Endothelial cell of umbilical vein (primary cell): ENCODE results near the gene LRRC59. TPM values are rescaled to one million over a fixed set of nuclear protein-coding genes. Genes with fewer than 3 reads are reported as not detected.

Experiments used
- BruUV-seq: library from RNA; stranded (reverse); fragments of 400-500 nt; replicated peaks from 2 replicates; lab custom pipeline; 2021; lab: Mats Ljungman, UMichigan
- CTCF ChIA-PET: fragments of 300-600, 350-600 bp; sonication (Branson Sonifier 250); formaldehyde crosslinking; loops from one replicate; lab custom pipeline; 2021; ENCODE audit warnings: antibody characterized with exemption, inconsistent platforms; lab: Charles Lee
- POLR2A ChIA-PET: fragments of 300-600, 350-600 bp; sonication (Branson Sonifier 250); formaldehyde crosslinking; loops from one replicate; lab custom pipeline; 2021; ENCODE audit warnings: antibody characterized with exemption, inconsistent platforms; lab: Charles Lee
- DNase-seq: peaks from one replicate; pipeline ENCODE4 v3.0.0-alpha.2; 2011; ENCODE audit warnings: low read depth, low spot score
- FAIRE-seq: peaks from 2 replicates; lab custom pipeline; 2011; peaks lifted over from hg19 to GRCh38; lab: Jason Lieb, UNC
- H2AFZ ChIP-seq: 2 replicates; pipeline ENCODE4 v1.6.0; 2012; ENCODE audit warnings: low read depth, low read length, control low read depth, inconsistent platforms
- H3K27ac ChIP-seq: 2 replicates; pipeline ENCODE4 v1.5.1; 2011; ENCODE audit warnings: low read depth, mild to moderate bottlenecking, control low read depth, low read length, moderate library complexity; ENCODE audit not compliant: insufficient read depth
- H3K27me3 ChIP-seq, 2 experiments: 2 replicates each; pipeline versions ENCODE4 v1.6.0 to v1.6.1; 2011; ENCODE audit warnings: low read length in 2 of 2, mixed read lengths in 1 of 2; ENCODE audit not compliant: control insufficient read depth in 2 of 2, insufficient read depth in 2 of 2
- H3K36me3 ChIP-seq, 2 experiments: 2 replicates in 1 of 2; 3 replicates in 1 of 2; pipeline ENCODE4 v1.5.1; 2011; ENCODE audit warnings: low read length in 2 of 2, mild to moderate bottlenecking in 1 of 2, moderate library complexity in 1 of 2; ENCODE audit not compliant: control insufficient read depth in 2 of 2, insufficient read depth in 2 of 2; ENCODE audit errors: extremely low read depth in 1 of 2
- H3K4me1 ChIP-seq: 3 replicates; pipeline ENCODE4 v1.5.1; 2011; ENCODE audit warnings: mild to moderate bottlenecking, low read length; ENCODE audit not compliant: control insufficient read depth, insufficient read depth; ENCODE audit errors: extremely low read depth
- H3K4me2 ChIP-seq: 2 replicates; pipeline ENCODE4 v1.6.1; 2011; ENCODE audit warnings: low read length, control low read depth, mixed read lengths; ENCODE audit not compliant: insufficient read depth
- H3K4me3 ChIP-seq, 3 experiments: fragments of 200-600 bp in 1 of 3; sonication (generic), shearing (Covaris generic) in 1 of 3; replicated peaks in 1 of 3; 2 replicates each; pipeline ENCODE4 v1.5.1; 2011 to 2016; ENCODE audit warnings: control low read depth in 3 of 3, low read length in 3 of 3, mild to moderate bottlenecking in 2 of 3, inconsistent platforms in 1 of 3, low read depth in 1 of 3, moderate library complexity in 1 of 3; ENCODE audit not compliant: insufficient read depth in 1 of 3
- H3K79me2 ChIP-seq: 2 replicates; pipeline ENCODE4 v1.6.0; 2012; ENCODE audit warnings: low read length, inconsistent platforms; ENCODE audit not compliant: control insufficient read depth, insufficient read depth
- H3K9ac ChIP-seq: replicated peaks from 2 replicates; pipeline ENCODE3; 2011; ENCODE audit warnings: low read length, control low read depth; ENCODE audit not compliant: insufficient read depth; ENCODE audit errors: extremely low read depth
- H3K9me1 ChIP-seq: replicated peaks from 3 replicates; pipeline ENCODE4 v1.6.0; 2011; ENCODE audit warnings: mild to moderate bottlenecking, low read length; ENCODE audit not compliant: control insufficient read depth, insufficient read depth; ENCODE audit errors: extremely low read depth
- H3K9me3 ChIP-seq: replicated peaks from 2 replicates; pipeline ENCODE4 v1.5.1; 2012; ENCODE audit warnings: low read length, inconsistent platforms; ENCODE audit not compliant: control insufficient read depth, insufficient read depth
- H4K20me1 ChIP-seq: replicated peaks from 2 replicates; pipeline ENCODE3; 2011; ENCODE audit warnings: mild to moderate bottlenecking, low read length; ENCODE audit not compliant: control insufficient read depth, insufficient read depth; ENCODE audit errors: extremely low read depth
- EZH2 ChIP-seq: IDR thresholded peaks from 2 replicates; pipeline ENCODE4 v1.6.1; 2012; ENCODE audit warnings: borderline replicate concordance, low read depth, mild to moderate bottlenecking, moderate library complexity, low read length, inconsistent platforms; ENCODE audit not compliant: severe bottlenecking
- GATA2 ChIP-seq: IDR thresholded peaks from 2 replicates; pipeline ENCODE4 v1.7.0; 2011; ENCODE audit warnings: low read depth, mild to moderate bottlenecking, moderate library complexity, mixed read lengths, low read length; ENCODE audit not compliant: insufficient read length, insufficient read depth
- POLR2A ChIP-seq: IDR thresholded peaks from 2 replicates; pipeline ENCODE4 v1.6.1; 2012; ENCODE audit warnings: low read depth, mild to moderate bottlenecking, control low read depth, low read length
- POLR2AphosphoS5 ChIP-seq: IDR thresholded peaks from 2 replicates; pipeline ENCODE4 v1.6.1; 2012; ENCODE audit warnings: low read depth, mild to moderate bottlenecking, control low read depth, low read length, moderate library complexity; ENCODE audit not compliant: insufficient read depth
- dilution Hi-C: fragments of 300-500 bp; cut with MboI; formaldehyde crosslinking; loops from one replicate; pipeline ENCODE4 v1.15.0; 2019; ENCODE audit warnings: low sequenced_read_pairs; ENCODE audit not compliant: extremely low pct_ligation_motif_present
- intact Hi-C: fragments of 100-400 bp; cut with micrococcal nuclease; formaldehyde crosslinking; loops from one replicate; pipeline ENCODE4 v1.10.0; 2022
- polyA plus RNA-seq, 4 experiments: library from polyadenylated mRNA; depleted of rRNA in 3 of 4; stranded (reverse) in 3 of 4; unstranded in 1 of 4; fragments of >200 nt; gene quantifications; 2 replicates each; pipeline versions ENCODE4 v1.2.1 to v1.2.3, GENCODE V29; 2011 to 2012; ENCODE audit warnings: missing spikeins in 1 of 4
- total RNA-seq: library from RNA; stranded (reverse); gene quantifications from 2 replicates; pipeline ENCODE4 v1.2.3, GENCODE V29; 2021
- TF ChIP-seq, protein P1 (sequence below), 2 donors: IDR thresholded peaks; 1 replicate in 1 of 2; 2 replicates in 1 of 2; pipeline ENCODE4 v1.5.1; 2011; ENCODE audit warnings: low read length in 2 of 2, mild to moderate bottlenecking in 2 of 2, moderate library complexity in 2 of 2, control low read depth in 1 of 2, inconsistent platforms in 1 of 2, low read depth in 1 of 2; ENCODE audit not compliant: insufficient read depth in 1 of 2; ENCODE audit errors: extremely low read depth in 1 of 2

Gene LRRC59
- total and polyA plus RNA-seq, 2 donors (not counting 3 experiments of a cell fraction or from before 2014, with no cell fraction given), result 93.9 to 183 TPM

DNA sequence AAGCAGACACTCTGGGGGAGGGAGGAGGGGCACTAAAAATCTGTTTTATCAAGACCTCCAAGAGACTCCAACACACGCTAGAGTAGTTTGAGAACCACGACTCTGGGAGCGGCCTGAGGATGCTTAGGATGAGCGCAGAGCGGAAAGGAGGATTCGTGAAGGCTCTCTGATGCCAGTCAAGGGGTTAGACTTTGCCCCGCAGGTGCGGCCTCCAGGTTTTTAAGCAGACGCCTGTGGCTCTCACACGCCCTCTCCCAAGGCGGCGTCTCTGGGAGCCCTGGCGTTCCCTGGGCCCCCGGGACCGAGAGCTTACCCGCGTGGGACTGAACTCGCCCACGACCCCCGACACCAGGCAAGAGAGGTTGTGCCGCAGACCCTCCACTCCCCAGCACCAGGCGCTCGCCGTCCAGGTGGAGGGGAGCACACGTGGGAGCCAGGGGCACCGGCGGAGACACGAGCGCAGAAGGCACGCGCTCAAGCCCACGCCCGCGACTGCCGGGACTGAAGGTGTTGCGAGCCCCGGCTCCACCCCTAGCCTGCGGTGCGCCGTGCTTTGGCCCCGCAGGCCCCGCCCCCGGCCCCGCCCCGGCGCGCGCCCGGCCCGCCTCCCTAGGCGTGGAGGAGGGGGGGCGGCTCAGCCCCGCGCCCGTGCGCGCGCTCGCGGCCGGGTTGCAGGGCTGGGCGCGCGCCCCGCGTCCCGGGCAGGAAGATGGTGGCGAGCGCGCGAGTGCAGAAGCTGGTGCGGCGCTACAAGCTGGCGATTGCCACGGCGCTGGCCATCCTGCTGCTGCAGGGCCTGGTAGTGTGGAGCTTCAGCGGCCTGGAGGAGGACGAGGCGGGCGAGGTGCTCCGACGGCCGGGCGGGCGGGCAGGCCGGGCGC is 51.7 kb downstream of the LRRC59 start, which contains the start of gene XYLT2:
TSS of gene XYLT2 (plus strand) at position 695 of the 881 bp plus-strand sequence. CDS start at position 710, 15 bp downstream.
- Histone ChIP-seq H3K27ac (peak within 1 kb of the TSS; percentile 11), H3K4me3 (peak within 1 kb of the TSS; percentile 80 to 90 (median 84)), H3K79me2 (peaks cover 14% of the 10 kb centered on the region), H3K36me3 (no peaks in the 10 kb centered on the region), H4K20me1 (no peaks in the 10 kb centered on the region), H3K4me1 (peaks cover 28% of the 10 kb centered on the region), H3K9me3 (no peaks in the 10 kb centered on the region), H3K27me3 (peaks cover 2 to 11% of the 10 kb centered on the region in 2 experiments), H3K9ac (peak within 1 kb of the TSS; percentile 74), H2AFZ (peak within 1 kb of the TSS; percentile 100), H3K4me2 (peak within 1 kb of the TSS; percentile 93), H3K9me1 (no peaks in the 10 kb centered on the region)
- intact Hi-C loops, result no loop called here
- POLR2A ChIA-PET, result no interaction called here
- CTCF ChIA-PET, result interaction anchor here (0.6 to 4.9 kb wide), 5 partner anchors 15 to 206 kb away, joined by 3 to 24 read pairs (median 3); partner anchors contain the start of gene COL1A1
- DNase-seq (peak; percentile 72), FAIRE-seq (peak; percentile 78)
- TF ChIP-seq EZH2, result peak; percentile 40
- TF ChIP-seq POLR2A, result peak; percentile 62
- TF ChIP-seq POLR2AphosphoS5, result peak; percentile 56
- no peak for TF ChIP-seq GATA2
- dilution Hi-C loops, result no loop called here
- BruUV-seq, result no TSS peak

DNA sequence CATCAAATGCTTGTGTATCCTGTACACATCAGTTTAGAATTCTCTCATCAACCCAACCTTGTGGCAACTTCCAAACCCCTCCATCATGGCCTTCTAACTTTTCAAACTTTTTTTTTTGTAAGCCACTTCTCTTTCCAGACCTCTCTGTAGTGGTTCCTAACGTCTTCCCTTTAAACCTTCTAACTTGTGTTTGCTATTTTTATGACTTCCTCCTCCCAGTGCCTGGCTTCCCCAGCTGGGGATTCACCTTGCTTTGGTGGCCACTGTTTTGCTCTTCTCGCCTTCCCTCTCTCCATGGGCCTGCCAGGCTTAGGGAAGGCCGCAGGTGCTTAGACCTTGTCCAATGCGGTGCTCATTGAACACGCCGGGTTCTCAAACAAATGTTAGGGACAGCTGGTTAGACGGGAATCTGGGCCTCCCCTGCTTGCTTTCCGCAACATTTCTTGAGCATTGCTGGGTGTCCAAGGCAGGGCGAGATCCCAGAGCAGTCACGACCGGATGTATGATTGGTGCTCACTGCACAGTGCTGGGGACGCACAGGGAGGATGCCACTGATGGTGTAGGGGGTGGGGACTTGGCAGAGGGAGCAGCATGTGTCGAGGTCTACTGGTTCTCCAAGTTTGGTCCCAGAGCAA is 52.5 kb downstream of the LRRC59 start:
- Histone ChIP-seq H3K27me3 (peaks cover 4 to 11% of the 10 kb centered on the region in 2 experiments), H3K4me2 (no peak overlapping the region), H3K4me3 (no peak overlapping the region), H3K9me3 (no peaks in the 10 kb centered on the region), H3K9ac (no peak overlapping the region), H3K36me3 (no peaks in the 10 kb centered on the region), H3K27ac (no peak overlapping the region), H2AFZ (no peak overlapping the region), H3K9me1 (no peaks in the 10 kb centered on the region), H3K79me2 (peaks cover 14% of the 10 kb centered on the region), H3K4me1 (peaks cover 28% of the 10 kb centered on the region), H4K20me1 (no peaks in the 10 kb centered on the region)
- DNase-seq, result no peak
- peak; percentile 26 for FAIRE-seq
- TF ChIP-seq EZH2, result peak; percentile 4
- TF ChIP-seq, protein P1, sequence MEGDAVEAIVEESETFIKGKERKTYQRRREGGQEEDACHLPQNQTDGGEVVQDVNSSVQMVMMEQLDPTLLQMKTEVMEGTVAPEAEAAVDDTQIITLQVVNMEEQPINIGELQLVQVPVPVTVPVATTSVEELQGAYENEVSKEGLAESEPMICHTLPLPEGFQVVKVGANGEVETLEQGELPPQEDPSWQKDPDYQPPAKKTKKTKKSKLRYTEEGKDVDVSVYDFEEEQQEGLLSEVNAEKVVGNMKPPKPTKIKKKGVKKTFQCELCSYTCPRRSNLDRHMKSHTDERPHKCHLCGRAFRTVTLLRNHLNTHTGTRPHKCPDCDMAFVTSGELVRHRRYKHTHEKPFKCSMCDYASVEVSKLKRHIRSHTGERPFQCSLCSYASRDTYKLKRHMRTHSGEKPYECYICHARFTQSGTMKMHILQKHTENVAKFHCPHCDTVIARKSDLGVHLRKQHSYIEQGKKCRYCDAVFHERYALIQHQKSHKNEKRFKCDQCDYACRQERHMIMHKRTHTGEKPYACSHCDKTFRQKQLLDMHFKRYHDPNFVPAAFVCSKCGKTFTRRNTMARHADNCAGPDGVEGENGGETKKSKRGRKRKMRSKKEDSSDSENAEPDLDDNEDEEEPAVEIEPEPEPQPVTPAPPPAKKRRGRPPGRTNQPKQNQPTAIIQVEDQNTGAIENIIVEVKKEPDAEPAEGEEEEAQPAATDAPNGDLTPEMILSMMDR (IDR thresholded peaks at IDR 0.05; ENCODE audit: extremely low read depth in 1 of 2, insufficient read depth in 1 of 2, low read depth in 1 of 2, low read length in 2 of 2), result no peak
- dilution Hi-C loops (no loop called here), intact Hi-C loops (no loop called here)
- POLR2A ChIA-PET, result no interaction called here
- CTCF ChIA-PET, result interaction anchor here (4.9 kb wide), 1 partner anchor 17 kb away, joined by 24 read pairs; no protein-coding TSS in a partner anchor
- BruUV-seq, result no TSS peak
